Kidney epithelial cell (primary cell): ENCODE results near the gene CDHR2. TPM values are rescaled to one million over a fixed set of nuclear protein-coding genes. Genes with fewer than 3 reads are reported as not detected.

Experiments
- DNase-seq: peaks from one replicate; pipeline ENCODE4 v3.0.0-alpha.2; 2010; ENCODE audit warnings: low read depth
- H3K27me3 ChIP-seq: 2 replicates; pipeline ENCODE4 v1.6.0; 2011; ENCODE audit warnings: low read length; ENCODE audit not compliant: control insufficient read depth, insufficient read depth
- H3K36me3 ChIP-seq: 2 replicates; pipeline ENCODE4 v1.5.1; 2011; ENCODE audit warnings: low read length; ENCODE audit not compliant: control insufficient read depth, insufficient read depth
- H3K4me3 ChIP-seq: 2 replicates; pipeline ENCODE4 v1.5.1; 2011; ENCODE audit warnings: low read depth, mild to moderate bottlenecking, control low read depth, low read length
- CTCF ChIP-seq: IDR thresholded peaks from 2 replicates; pipeline ENCODE4 v1.5.1; 2011; ENCODE audit warnings: mild to moderate bottlenecking, moderate library complexity, low read length, control low read depth, inconsistent platforms; ENCODE audit not compliant: insufficient read depth, poor library complexity, severe bottlenecking
- total RNA-seq: library from RNA; depleted of rRNA; stranded (reverse); fragments of >200 nt; gene quantifications from 2 replicates; pipeline ENCODE4 v1.2.3, GENCODE V29; 2015

Gene CDHR2
- total RNA-seq, 1 donor from 2014 or later = 0.08 TPM

- Histone ChIP-seq H3K27me3 (peaks cover 57% of the 10 kb centered on the region), H3K36me3 (no peaks in the 10 kb centered on the region), H3K4me3 (peak within 1 kb of the TSS; percentile 14)
- TF ChIP-seq CTCF = no peak
- DNase-seq = no peak
Measured at GRCh38 chr5:176629853-176630680, 80.9 kb downstream of the CDHR2 start, which contains the start of the genes EIF4E1B and SNCB. EIF4E1B (plus strand) TSS chr5:176630675; CDS start chr5:176642788, 12,113 bp downstream. SNCB (minus strand) TSS chr5:176630534; CDS start chr5:176629654, 880 bp downstream.

GRCh38 chr5:176630681-176631222 lies 81.6 kb downstream of the CDHR2 start:
- Histone ChIP-seq H3K4me3 (peak overlapping the region; percentile 14), H3K27me3 (peaks cover 53% of the 10 kb centered on the region), H3K36me3 (no peaks in the 10 kb centered on the region)
- DNase-seq = no peak
- no peak for TF ChIP-seq CTCF

- H3K27me3 ChIP-seq = peaks cover 55% of the 10 kb centered on the region
Measured at GRCh38 chr5:176631383-176632200, 82.5 kb downstream of the CDHR2 start.

GRCh38 chr5:176632745-176633144 lies 83.6 kb downstream of the CDHR2 start:
- no peak for TF ChIP-seq CTCF
- no peaks in the 10 kb centered on the region for H3K36me3 ChIP-seq
- H3K27me3 ChIP-seq = peaks cover 52% of the 10 kb centered on the region
- no peak for DNase-seq
- no peak overlapping the region for H3K4me3 ChIP-seq

More at GRCh38 chr5:176631383-176632200, 82.5 kb downstream of the CDHR2 start:
- H3K4me3 ChIP-seq = no peak overlapping the region
- H3K36me3 ChIP-seq = no peaks in the 10 kb centered on the region
- TF ChIP-seq CTCF = no peak
- no peak for DNase-seq

GRCh38 chr5:176633598-176633997 lies 84.5 kb downstream of the CDHR2 start:
- peaks cover 55% of the 10 kb centered on the region for H3K27me3 ChIP-seq

More at GRCh38 chr5:176633598-176633997, 84.5 kb downstream of the CDHR2 start:
- Histone ChIP-seq H3K4me3 (no peak overlapping the region), H3K36me3 (no peaks in the 10 kb centered on the region)
- TF ChIP-seq CTCF = no peak
- DNase-seq = no peak
